Brain microvascular endothelial cell (primary cell): ENCODE measurements around the gene DDX10.
A peak's percentile ranks its signal among the peaks of the same experiment; 100 is the strongest.

Experiments
- DNase-seq: peaks from one replicate; pipeline ENCODE4 v3.0.0-alpha.2; 2020
- H3K27ac ChIP-seq: fragments of 250-450 bp; sonication (Bioruptor Pico); 2 replicates; pipeline ENCODE4 v1.5.1; 2020; ENCODE audit warnings: mild to moderate bottlenecking, moderate library complexity
- H3K27me3 ChIP-seq: fragments of 250-450 bp; sonication (Bioruptor Pico); replicated peaks from 2 replicates; pipeline ENCODE4 v1.5.1; 2020; ENCODE audit warnings: mild to moderate bottlenecking
- H3K36me3 ChIP-seq: fragments of 250-450 bp; sonication (Bioruptor Pico); replicated peaks from 2 replicates; pipeline ENCODE4 v1.5.1; 2020; ENCODE audit warnings: mild to moderate bottlenecking
- H3K4me3 ChIP-seq: 2 replicates; pipeline ENCODE4 v1.5.1; 2011; ENCODE audit warnings: low read depth, mild to moderate bottlenecking, control low read depth, low read length, moderate library complexity
- in situ Hi-C: cut with HindIII; loops from 2 replicates; pipeline ENCODE4 v1.10.0; 2017; ENCODE audit warnings: low sequenced_read_pairs, low pct_ligation_motif_present
- TF ChIP-seq, protein P1 (sequence below): IDR thresholded peaks from 2 replicates; pipeline ENCODE4 v1.5.1; 2011; ENCODE audit warnings: low read depth, mild to moderate bottlenecking, moderate library complexity, low read length, control low read depth, inconsistent platforms; ENCODE audit errors: missing control alignments

DDX10 gene

DNA sequence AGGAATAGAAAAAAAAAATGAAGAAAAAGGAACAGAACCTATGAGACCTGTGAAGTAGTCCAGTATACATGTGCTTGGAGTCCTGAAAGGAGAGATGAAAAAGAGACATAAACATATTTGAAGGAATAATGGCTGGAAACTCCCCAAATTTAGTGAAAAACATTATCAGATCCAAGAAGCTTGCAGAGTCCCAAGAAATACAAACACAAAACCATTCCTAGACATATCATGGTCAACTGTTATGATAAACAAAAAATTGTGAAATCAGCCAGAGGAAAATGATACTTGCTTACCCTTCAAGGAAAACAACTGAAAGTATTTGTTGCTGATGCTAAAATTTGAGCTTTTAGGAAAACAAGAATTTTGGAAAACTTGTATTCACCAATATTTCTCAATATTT, 250.1 kb downstream of the DDX10 start:
- Histone ChIP-seq H3K4me3 (no peak overlapping the region), H3K36me3 (no peaks in the 10 kb centered on the region), H3K27me3 (no peaks in the 10 kb centered on the region), H3K27ac (no peak overlapping the region)
- TF ChIP-seq, protein P1, sequence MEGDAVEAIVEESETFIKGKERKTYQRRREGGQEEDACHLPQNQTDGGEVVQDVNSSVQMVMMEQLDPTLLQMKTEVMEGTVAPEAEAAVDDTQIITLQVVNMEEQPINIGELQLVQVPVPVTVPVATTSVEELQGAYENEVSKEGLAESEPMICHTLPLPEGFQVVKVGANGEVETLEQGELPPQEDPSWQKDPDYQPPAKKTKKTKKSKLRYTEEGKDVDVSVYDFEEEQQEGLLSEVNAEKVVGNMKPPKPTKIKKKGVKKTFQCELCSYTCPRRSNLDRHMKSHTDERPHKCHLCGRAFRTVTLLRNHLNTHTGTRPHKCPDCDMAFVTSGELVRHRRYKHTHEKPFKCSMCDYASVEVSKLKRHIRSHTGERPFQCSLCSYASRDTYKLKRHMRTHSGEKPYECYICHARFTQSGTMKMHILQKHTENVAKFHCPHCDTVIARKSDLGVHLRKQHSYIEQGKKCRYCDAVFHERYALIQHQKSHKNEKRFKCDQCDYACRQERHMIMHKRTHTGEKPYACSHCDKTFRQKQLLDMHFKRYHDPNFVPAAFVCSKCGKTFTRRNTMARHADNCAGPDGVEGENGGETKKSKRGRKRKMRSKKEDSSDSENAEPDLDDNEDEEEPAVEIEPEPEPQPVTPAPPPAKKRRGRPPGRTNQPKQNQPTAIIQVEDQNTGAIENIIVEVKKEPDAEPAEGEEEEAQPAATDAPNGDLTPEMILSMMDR = no peak
- no peak for DNase-seq
- in situ Hi-C loops = no loop called here

DNA sequence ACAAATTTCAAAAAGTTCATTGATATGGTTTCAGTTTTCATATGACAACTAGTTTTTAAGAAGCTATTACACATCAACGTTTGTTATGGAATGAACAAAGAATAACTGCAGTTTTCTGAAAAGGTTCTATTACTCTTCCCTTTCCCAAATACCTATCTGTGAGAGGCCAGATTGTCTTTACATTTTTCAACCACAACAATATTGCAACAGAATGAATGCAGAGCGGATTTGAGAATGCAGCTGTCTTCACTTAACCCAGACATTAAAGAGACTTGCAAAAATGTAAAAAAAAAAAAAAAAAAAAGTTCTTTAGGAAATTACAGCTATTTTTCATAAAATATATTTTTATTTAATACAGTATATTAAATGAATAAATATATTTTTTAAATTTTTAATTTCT, 250.8 kb downstream of the DDX10 start:
- DNase-seq = no peak
- Histone ChIP-seq H3K4me3 (no peak overlapping the region), H3K27me3 (no peaks in the 10 kb centered on the region), H3K27ac (no peak overlapping the region), H3K36me3 (no peaks in the 10 kb centered on the region)
- in situ Hi-C loops = no loop called here
- TF ChIP-seq, protein P1 = no peak

DNA sequence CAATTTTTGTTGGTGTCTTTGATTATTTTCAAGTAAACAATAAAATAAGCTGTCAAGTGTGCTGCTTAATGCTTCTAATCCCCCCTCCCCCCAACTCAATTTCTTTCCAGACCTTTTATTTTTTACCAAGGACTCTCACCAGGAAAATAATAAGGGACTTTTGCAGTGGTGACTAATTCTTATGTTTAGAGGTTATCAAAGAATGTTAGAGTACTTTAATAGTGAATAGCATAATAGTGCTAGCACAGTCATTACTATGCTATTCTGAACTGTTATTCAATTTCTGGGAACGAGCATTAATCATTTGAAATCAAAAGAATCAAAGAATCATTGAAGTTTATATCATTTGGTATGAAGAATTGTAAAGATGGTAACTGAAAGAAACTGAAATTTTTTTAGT, 251.4 kb downstream of the DDX10 start:
- no peaks in the 10 kb centered on the region for H3K36me3 ChIP-seq
- TF ChIP-seq, protein P1 = no peak
- H3K4me3 ChIP-seq = no peak overlapping the region
- DNase-seq = no peak
- in situ Hi-C loops = no loop called here
- H3K27ac ChIP-seq = peak overlapping the region; percentile 42
- no peaks in the 10 kb centered on the region for H3K27me3 ChIP-seq

DNA sequence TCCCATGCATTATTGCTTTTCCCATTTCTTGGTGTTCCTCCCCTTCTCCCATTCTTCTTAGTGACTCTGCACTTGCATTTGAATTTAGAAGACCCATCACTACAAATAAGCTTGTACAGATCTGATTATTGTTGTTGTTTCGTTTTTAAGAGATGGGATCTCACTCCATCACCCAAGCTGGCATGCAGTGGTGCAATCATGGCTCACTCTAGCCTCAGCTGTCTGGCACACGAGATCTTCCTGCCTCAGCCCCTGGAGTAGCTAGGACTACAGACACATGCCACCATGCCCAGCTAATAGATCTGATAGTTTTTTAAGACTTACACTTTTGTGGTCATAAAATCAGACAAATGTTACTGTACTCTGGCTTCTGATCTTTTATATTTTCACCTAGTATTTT, 252.1 kb downstream of the DDX10 start:
- DNase-seq = no peak
- in situ Hi-C loops = no loop called here
- H3K27me3 ChIP-seq = no peaks in the 10 kb centered on the region
- H3K36me3 ChIP-seq = no peaks in the 10 kb centered on the region
- TF ChIP-seq, protein P1 = no peak
- H3K4me3 ChIP-seq = no peak overlapping the region
- no peak overlapping the region for H3K27ac ChIP-seq

DNA sequence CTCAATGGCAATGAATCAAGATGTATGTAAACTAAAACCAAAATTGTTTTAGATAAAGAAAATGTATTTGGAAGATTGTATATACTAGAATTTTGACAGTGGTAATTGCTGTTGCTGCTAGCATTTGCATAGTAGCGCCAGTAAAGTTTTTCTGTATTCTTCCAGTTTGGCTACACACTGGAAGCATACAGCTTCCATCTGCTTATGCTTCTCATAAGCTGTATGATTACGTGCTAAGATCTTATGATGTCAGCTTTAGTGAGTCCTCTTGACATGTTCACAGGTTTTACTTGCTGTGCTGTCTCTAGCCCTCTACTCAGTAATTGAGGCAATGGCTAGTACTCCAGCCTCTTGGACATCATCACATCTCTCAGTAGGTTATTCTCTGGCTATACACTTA, 256.3 kb downstream of the DDX10 start:
- H3K36me3 ChIP-seq = no peaks in the 10 kb centered on the region
- no peak overlapping the region for H3K27ac ChIP-seq

DNA sequence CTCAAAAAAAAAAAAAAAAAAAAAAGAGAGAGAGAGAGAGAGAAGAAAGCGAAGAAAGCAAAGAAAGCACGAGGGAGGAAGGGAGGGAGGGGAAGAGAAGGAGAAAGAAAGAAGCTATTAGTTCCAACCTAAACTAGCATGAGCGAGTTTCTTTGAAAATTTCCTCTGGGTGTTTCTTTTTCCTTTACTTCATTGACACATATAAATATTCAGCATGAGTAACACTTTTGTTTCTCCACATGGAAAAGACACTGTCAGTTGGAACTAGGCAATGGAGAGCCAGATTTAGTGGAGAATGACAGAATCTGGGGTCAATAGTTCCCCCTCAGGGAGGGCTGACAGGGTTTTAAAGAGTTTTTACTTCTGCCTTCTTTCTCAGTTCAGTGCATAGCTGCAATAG, 257.4 kb downstream of the DDX10 start:
- TF ChIP-seq, protein P1 = no peak
- in situ Hi-C loops = no loop called here
- no peak for DNase-seq

More for the DNA sequence above, 256.3 kb downstream of the DDX10 start:
- no peak for DNase-seq
- Histone ChIP-seq H3K4me3 (no peak overlapping the region), H3K27me3 (no peaks in the 10 kb centered on the region)
- in situ Hi-C loops = no loop called here
- TF ChIP-seq, protein P1 = no peak

More for the DNA sequence above, 257.4 kb downstream of the DDX10 start:
- Histone ChIP-seq H3K27me3 (no peaks in the 10 kb centered on the region), H3K4me3 (no peak overlapping the region), H3K27ac (no peak overlapping the region), H3K36me3 (no peaks in the 10 kb centered on the region)
